Vagina (tissue), 2 donors: ENCODE results near the gene C6.

ENCODE experiments used
- POLR2AphosphoS5 ChIP-seq, 2 donors: sonication (generic); formaldehyde crosslinking; IDR thresholded peaks; one replicate each; pipeline ENCODE4 v1.9.0; 2017; ENCODE audit warnings: antibody characterized with exemption in 2 of 2, mild to moderate bottlenecking in 2 of 2, low read depth in 1 of 2; ENCODE audit not compliant: insufficient read depth in 1 of 2
- TF ChIP-seq, protein P1 (sequence below), 3 experiments: fragments of 450-650 bp in 2 of 3; fragments of 200-600 bp in 1 of 3; sonication (generic) in 1 of 3; IDR thresholded peaks; one replicate each; pipeline ENCODE4 v1.5.1; 2017 to 2019; ENCODE audit warnings: antibody characterized with exemption in 3 of 3, mild to moderate bottlenecking in 2 of 3, moderate library complexity in 2 of 3

DNA sequence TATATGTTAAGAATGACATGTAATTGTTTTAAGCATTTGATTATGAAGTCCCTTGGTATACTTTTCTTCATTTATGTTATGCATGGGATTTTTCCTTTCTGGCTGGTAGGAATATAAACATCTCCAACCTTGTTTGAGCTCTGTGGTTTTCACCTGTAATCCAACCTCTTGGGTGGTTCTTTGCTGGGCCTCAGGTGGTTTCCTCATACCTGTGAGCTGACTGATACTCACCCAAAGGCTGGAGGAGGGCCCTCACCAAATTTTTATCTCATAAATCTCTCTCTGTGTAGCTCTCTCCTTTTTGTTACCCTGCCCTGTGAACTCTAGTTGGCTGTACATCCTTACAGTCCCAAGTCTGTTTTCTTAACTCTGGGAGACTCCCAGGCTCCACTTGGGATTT is 39.8 kb upstream of the C6 start:
- TF ChIP-seq, protein P1, sequence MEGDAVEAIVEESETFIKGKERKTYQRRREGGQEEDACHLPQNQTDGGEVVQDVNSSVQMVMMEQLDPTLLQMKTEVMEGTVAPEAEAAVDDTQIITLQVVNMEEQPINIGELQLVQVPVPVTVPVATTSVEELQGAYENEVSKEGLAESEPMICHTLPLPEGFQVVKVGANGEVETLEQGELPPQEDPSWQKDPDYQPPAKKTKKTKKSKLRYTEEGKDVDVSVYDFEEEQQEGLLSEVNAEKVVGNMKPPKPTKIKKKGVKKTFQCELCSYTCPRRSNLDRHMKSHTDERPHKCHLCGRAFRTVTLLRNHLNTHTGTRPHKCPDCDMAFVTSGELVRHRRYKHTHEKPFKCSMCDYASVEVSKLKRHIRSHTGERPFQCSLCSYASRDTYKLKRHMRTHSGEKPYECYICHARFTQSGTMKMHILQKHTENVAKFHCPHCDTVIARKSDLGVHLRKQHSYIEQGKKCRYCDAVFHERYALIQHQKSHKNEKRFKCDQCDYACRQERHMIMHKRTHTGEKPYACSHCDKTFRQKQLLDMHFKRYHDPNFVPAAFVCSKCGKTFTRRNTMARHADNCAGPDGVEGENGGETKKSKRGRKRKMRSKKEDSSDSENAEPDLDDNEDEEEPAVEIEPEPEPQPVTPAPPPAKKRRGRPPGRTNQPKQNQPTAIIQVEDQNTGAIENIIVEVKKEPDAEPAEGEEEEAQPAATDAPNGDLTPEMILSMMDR (IDR thresholded peaks at IDR 0.05), result no peak
- no peak for TF ChIP-seq POLR2AphosphoS5 (IDR thresholded peaks at IDR 0.05; ENCODE audit: insufficient read depth in 1 of 2, low read depth in 1 of 2)
